ENCODE measurements around the gene SLC44A1. TPM values are rescaled to one million over a fixed set of nuclear protein-coding genes. Genes with fewer than 3 reads are reported as not detected.

Gene SLC44A1
- total RNA-seq, 1 experiment from 2014 or later, result 15.2 TPM

DNA sequence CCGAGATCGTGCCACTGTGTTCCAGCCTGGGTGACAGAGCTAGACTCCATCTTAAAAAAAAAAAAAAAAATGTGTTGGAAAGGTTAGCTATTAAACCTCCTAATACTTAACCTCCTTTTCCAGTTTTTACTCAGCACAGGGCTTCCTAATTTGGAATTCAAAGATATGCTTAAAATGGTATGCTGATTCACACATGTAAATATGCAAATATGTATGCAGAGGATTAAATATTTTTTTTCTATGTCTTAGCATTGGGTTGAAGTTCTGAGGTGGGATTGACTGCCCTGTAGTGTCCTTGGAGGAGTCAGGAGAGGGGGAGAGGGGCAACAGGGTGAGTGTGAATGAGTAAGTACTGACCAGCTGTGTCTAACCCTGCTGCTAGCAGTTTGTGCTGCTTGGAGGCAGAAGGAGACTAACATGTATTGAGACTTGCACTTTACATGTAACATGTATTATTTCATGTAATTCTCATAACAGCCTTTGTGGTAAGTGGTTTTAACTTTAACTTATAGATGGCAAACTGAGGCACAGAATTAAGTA lies 63.2 kb downstream of the SLC44A1 start:
- no peaks in the 10 kb centered on the region for H3K9me3 Mint-ChIP-seq (ENCODE audit: unreplicated experiment)
- H3K4me3 Mint-ChIP-seq (ENCODE audit: unreplicated experiment), result no peak overlapping the region
- no TSS peak for BruUV-seq (replicated peaks)
- intact Hi-C loops (cut with micrococcal nuclease), result no loop called here
- no peak for DNase-seq (ENCODE audit: unreplicated experiment)
- CTCF ChIA-PET, result interaction anchor here (0.7 to 1.6 kb wide), 3 partner anchors 29 to 445 kb away, joined by 3 to 7 read pairs (median 5); no protein-coding TSS in a partner anchor
- no peaks in the 10 kb centered on the region for H3K36me3 Mint-ChIP-seq (ENCODE audit: insufficient read depth, unreplicated experiment)
- TF ChIP-seq, protein P1, sequence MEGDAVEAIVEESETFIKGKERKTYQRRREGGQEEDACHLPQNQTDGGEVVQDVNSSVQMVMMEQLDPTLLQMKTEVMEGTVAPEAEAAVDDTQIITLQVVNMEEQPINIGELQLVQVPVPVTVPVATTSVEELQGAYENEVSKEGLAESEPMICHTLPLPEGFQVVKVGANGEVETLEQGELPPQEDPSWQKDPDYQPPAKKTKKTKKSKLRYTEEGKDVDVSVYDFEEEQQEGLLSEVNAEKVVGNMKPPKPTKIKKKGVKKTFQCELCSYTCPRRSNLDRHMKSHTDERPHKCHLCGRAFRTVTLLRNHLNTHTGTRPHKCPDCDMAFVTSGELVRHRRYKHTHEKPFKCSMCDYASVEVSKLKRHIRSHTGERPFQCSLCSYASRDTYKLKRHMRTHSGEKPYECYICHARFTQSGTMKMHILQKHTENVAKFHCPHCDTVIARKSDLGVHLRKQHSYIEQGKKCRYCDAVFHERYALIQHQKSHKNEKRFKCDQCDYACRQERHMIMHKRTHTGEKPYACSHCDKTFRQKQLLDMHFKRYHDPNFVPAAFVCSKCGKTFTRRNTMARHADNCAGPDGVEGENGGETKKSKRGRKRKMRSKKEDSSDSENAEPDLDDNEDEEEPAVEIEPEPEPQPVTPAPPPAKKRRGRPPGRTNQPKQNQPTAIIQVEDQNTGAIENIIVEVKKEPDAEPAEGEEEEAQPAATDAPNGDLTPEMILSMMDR (IDR thresholded peaks at IDR 0.05; ENCODE audit: unreplicated experiment), result no peak
- H3K27ac Mint-ChIP-seq (ENCODE audit: low read depth, unreplicated experiment), result no peak overlapping the region
- POLR2A ChIA-PET, result interaction anchor here (0.5 to 0.8 kb wide), 2 partner anchors 11 to 174 kb away, joined by 3 read pairs; no protein-coding TSS in a partner anchor
- H3K4me1 Mint-ChIP-seq (ENCODE audit: insufficient read depth, unreplicated experiment), result no peaks in the 10 kb centered on the region
- H3K27me3 Mint-ChIP-seq (ENCODE audit: insufficient read depth, unreplicated experiment), result no peaks in the 10 kb centered on the region

DNA sequence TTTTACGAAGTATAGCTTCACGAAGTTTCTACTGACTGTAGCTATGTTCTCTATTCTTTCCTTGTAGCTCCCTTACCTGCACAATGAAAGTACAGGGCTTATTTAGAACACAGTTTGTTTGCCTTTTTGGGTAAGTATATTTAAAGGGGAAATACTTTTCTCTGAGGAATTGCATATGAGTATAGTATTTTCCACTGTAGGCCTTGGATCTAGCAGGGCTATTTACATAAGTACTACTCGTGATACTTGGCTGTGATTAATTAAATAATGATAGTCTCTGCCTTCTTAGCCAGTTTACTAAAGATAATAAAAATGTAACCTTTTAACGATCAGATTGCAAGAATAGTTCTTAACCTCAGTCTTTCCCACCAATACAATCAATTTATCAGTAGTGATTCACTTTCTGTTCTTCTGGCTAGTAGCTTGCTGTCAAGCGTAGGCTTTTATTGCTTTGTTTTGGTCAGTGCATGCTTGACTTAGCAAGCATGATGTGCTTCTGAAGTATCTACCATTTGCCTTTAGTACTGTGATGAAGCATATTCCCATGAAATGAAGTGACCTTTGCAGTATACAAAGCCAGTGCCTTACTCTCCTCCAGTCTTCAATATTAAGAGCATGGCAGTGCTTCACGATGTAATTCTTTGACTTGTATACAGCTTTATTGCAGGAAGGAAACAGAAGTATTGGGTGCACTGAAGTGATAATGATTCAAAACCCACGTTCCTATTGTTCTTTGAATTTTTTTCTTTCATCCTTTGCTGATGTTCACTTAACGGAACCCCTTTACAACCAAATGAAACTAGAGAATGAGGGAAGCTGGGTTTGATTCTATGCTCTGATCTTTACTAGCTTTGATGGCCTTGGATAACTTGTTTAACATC lies 64.2 kb downstream of the SLC44A1 start:
- DNase-seq (ENCODE audit: unreplicated experiment), result no peak
- CTCF ChIA-PET, result interaction anchor here (0.6 to 1.6 kb wide), 4 partner anchors 10 to 501 kb away, joined by 3 to 7 read pairs (median 3); no protein-coding TSS in a partner anchor
- Mint-ChIP-seq H3K36me3 (ENCODE audit: insufficient read depth, unreplicated experiment) (no peaks in the 10 kb centered on the region), H3K4me3 (ENCODE audit: unreplicated experiment) (no peak overlapping the region), H3K27ac (ENCODE audit: low read depth, unreplicated experiment) (no peak overlapping the region), H3K4me1 (ENCODE audit: insufficient read depth, unreplicated experiment) (no peaks in the 10 kb centered on the region), H3K27me3 (ENCODE audit: insufficient read depth, unreplicated experiment) (no peaks in the 10 kb centered on the region), H3K9me3 (ENCODE audit: unreplicated experiment) (no peaks in the 10 kb centered on the region)
- no TSS peak for BruUV-seq (replicated peaks)
- intact Hi-C loops (cut with micrococcal nuclease), result no loop called here
- TF ChIP-seq, protein P1 (IDR thresholded peaks at IDR 0.05; ENCODE audit: unreplicated experiment), result no peak
- POLR2A ChIA-PET, result interaction anchor here (0.8 to 1.3 kb wide), 2 partner anchors 10 to 12 kb away, joined by 3 to 5 read pairs; no protein-coding TSS in a partner anchor

DNA sequence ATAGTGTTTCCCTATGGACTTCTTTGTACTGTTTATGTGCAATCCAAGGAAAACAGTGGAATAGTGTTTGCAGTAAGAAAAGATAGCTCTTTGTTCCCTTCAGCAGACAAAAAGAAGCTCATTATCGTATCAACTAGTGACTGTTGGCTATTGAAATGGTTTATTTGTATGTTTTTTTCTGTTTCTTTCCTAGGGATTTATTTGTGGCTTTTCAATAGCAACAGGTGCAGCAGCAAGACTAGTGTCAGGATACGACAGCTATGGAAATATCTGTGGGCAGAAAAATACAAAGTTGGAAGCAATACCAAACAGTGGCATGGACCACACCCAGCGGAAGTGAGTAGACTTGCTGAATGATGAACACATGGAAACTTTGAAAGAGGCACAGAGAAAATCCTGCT lies 65.1 kb downstream of the SLC44A1 start:
- no peaks in the 10 kb centered on the region for H3K36me3 Mint-ChIP-seq (ENCODE audit: insufficient read depth, unreplicated experiment)
- H3K4me3 Mint-ChIP-seq (ENCODE audit: unreplicated experiment), result no peak overlapping the region
- H3K27ac Mint-ChIP-seq (ENCODE audit: low read depth, unreplicated experiment), result no peak overlapping the region
- H3K27me3 Mint-ChIP-seq (ENCODE audit: insufficient read depth, unreplicated experiment), result no peaks in the 10 kb centered on the region
- H3K9me3 Mint-ChIP-seq (ENCODE audit: unreplicated experiment), result no peaks in the 10 kb centered on the region
- CTCF ChIA-PET, result interaction anchor here (1.1 kb wide), 1 partner anchor 440 kb away, joined by 3 read pairs; no protein-coding TSS in a partner anchor
- H3K4me1 Mint-ChIP-seq (ENCODE audit: insufficient read depth, unreplicated experiment), result no peaks in the 10 kb centered on the region
- POLR2A ChIA-PET, result interaction anchor here (1.3 kb wide), 1 partner anchor 10 kb away, joined by 5 read pairs; no protein-coding TSS in a partner anchor
- TF ChIP-seq, protein P1 (IDR thresholded peaks at IDR 0.05; ENCODE audit: unreplicated experiment), result no peak
- no peak for DNase-seq (ENCODE audit: unreplicated experiment)
- no TSS peak for BruUV-seq (replicated peaks)
- intact Hi-C loops (cut with micrococcal nuclease), result no loop called here

DNA sequence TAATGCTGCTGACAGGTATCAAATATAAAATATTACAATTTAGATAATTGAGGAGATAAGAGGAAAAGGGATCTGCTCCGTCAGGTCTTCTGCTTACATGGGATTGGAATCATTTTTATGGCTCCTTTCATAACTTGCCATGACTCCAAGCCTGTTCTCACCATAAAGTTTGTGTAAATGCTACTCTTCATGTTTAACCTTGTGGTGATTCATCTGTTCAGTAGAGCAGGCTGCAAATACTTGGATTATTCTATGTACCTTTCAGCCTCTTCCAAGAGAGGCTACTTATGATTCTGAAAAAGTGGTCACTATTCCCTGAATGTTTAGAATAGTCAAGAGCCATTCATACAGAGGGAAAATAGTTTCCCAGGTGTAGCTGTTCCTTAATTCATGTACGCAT lies 66.9 kb downstream of the SLC44A1 start:
- BruUV-seq (replicated peaks), result no TSS peak
- no peaks in the 10 kb centered on the region for H3K36me3 Mint-ChIP-seq (ENCODE audit: insufficient read depth, unreplicated experiment)
- TF ChIP-seq, protein P1 (IDR thresholded peaks at IDR 0.05; ENCODE audit: unreplicated experiment), result no peak
- no peak overlapping the region for H3K4me3 Mint-ChIP-seq (ENCODE audit: unreplicated experiment)
- H3K9me3 Mint-ChIP-seq (ENCODE audit: unreplicated experiment), result no peaks in the 10 kb centered on the region
- H3K27ac Mint-ChIP-seq (ENCODE audit: low read depth, unreplicated experiment), result no peak overlapping the region
- ChIA-PET CTCF (interaction anchor here (0.6 kb wide), 1 partner anchor 11 kb away, joined by 3 read pairs; no protein-coding TSS in a partner anchor), POLR2A (no interaction called here)
- no peaks in the 10 kb centered on the region for H3K27me3 Mint-ChIP-seq (ENCODE audit: insufficient read depth, unreplicated experiment)
- intact Hi-C loops (cut with micrococcal nuclease), result no loop called here
- DNase-seq (ENCODE audit: unreplicated experiment), result no peak
- H3K4me1 Mint-ChIP-seq (ENCODE audit: insufficient read depth, unreplicated experiment), result no peaks in the 10 kb centered on the region

All from MCF 10A (cell line).